GM12892 (cell line): ENCODE measurements around the gene CMIP.

ENCODE experiments used
- POLR2A ChIP-seq: IDR thresholded peaks from 2 replicates; pipeline ENCODE4 v1.6.1; 2011; ENCODE audit warnings: low read depth, low read length, control low read depth
- POLR2AphosphoS5 ChIP-seq: IDR thresholded peaks from 2 replicates; pipeline ENCODE4 v1.6.1; 2011; ENCODE audit warnings: low read depth, low read length, control low read depth
- TAF1 ChIP-seq: IDR thresholded peaks from 2 replicates; pipeline ENCODE4 v1.6.1; 2011; ENCODE audit warnings: low read depth, mild to moderate bottlenecking, control low read depth, low read length, borderline replicate concordance

DNA sequence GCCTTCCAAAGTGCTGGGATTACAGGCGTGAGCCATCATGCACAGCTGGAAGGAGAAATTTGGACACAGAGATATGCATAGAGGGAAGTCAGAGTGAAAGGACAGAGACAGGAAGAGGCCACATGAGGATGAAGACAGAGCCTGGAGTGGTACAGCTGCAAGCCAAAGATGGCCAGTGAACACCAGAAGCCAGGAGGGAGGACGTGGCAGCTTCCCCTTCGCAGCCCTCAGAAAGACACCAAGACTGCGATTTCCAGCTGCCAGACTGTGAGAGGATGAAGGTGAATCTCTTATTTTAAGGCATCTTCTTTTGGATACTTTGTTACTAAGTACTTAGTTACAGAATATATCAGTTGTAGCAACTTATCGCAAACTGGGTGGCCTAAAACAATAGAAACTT lies 274.0 kb downstream of the CMIP start:
- TF ChIP-seq TAF1 (no peak), POLR2A (no peak), POLR2AphosphoS5 (no peak)
